Dedifferentiated amniotic fluid mesenchymal stem cell (primary cell): ENCODE data around the gene FABP1.

Experiments used
- DNase-seq: peaks from one replicate; pipeline ENCODE4 v3.0.0-alpha.2; 2016; ENCODE audit errors: extremely low spot score

FABP1 gene

GRCh38 chr2:88137833-88138232, 10.0 kb upstream of the FABP1 start:
- no peak for DNase-seq

GRCh38 chr2:88136817-88137216, 9.0 kb upstream of the FABP1 start:
- DNase-seq: no peak

- no peak for DNase-seq
Observed at GRCh38 chr2:88133875-88134274, 6.0 kb upstream of the FABP1 start.

GRCh38 chr2:88131999-88132368, 4.1 kb upstream of the FABP1 start:
- no peak for DNase-seq

- no peak for DNase-seq
Observed at GRCh38 chr2:88131201-88131998, 3.5 kb upstream of the FABP1 start.

GRCh38 chr2:88129313-88129959, 1.6 kb upstream of the FABP1 start:
- DNase-seq: no peak

GRCh38 chr2:88128654-88129312, 921 bp upstream of the FABP1 start:
- no peak for DNase-seq

- no peak for DNase-seq
Observed at GRCh38 chr2:88127638-88127887, 299 bp downstream of the FABP1 start.

GRCh38 chr2:88126772-88127637, 857 bp downstream of the FABP1 start:
- no peak for DNase-seq

GRCh38 chr2:88125924-88126771, 1.7 kb downstream of the FABP1 start:
- DNase-seq: no peak

GRCh38 chr2:88125344-88125923, 2.4 kb downstream of the FABP1 start:
- DNase-seq: no peak

GRCh38 chr2:88123975-88124917, 3.6 kb downstream of the FABP1 start:
- no peak for DNase-seq

GRCh38 chr2:88123164-88123974, 4.5 kb downstream of the FABP1 start:
- no peak for DNase-seq

GRCh38 chr2:88122141-88122884, 5.5 kb downstream of the FABP1 start:
- no peak for DNase-seq

- no peak for DNase-seq
Observed at GRCh38 chr2:88121678-88122077, 6.2 kb downstream of the FABP1 start.

- no peak for DNase-seq
Observed at GRCh38 chr2:88117973-88118372, 9.9 kb downstream of the FABP1 start.

- no peak for DNase-seq
Observed at GRCh38 chr2:88116669-88117432, 11.0 kb downstream of the FABP1 start.
